NCI-H774 (cell line): Measurements from ENCODE around the gene STXBP4.
"Not testable (repeated sequence)": the region's sequence is repeated elsewhere in the genome, so short reads cannot be mapped to it uniquely, and the experiment has no call there.

ENCODE experiments used
- DNase-seq: peaks from one replicate; lab custom pipeline; 2025; lab: John Stamatoyannopoulos, UW

Gene STXBP4

DNA sequence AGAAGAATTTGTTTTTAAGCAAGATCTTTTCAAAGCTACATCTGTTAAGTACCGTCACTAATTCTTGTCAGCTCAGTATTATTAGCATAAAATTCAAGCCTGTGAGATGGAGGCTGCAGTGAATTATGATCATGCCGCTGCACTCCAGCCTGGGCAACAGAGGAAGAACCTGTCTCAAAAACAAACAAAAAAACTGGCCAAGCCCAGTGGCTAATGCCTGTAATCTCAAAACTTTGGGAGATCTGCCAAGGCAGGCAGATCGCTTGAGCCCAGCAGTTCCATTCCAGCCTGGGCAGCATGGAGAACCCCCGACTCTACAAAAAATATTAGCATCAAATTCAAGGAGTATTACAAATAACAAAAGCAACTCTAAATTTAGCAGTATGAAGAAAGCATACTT is 88.0 kb downstream of the STXBP4 start:
- DNase-seq: peak; percentile 64

- DNase-seq: no peak
Measured at GRCh38 chr17:55057184-55057583, 88.6 kb downstream of the STXBP4 start.

DNA sequence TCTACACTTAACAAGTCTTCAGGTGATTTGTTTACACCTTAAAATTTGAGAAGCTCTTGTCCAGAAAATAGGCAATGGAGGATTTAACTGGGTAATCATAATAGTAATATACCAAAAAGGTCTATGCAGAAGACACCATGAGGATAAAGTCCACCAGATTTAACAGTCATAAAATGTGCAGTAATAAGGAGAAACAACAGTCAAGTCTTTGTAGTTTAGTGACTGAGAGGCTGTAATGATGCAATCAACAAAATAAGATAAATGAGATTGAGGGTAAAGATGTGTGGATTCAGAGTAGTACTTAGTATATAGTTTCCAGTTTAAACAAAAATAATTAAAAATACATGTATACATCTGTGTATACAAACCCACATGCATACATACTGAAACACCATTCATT is 91.2 kb downstream of the STXBP4 start:
- DNase-seq: no peak

GRCh38 chr17:55062921-55063320 is 94.4 kb downstream of the STXBP4 start:
- no peak for DNase-seq

DNA sequence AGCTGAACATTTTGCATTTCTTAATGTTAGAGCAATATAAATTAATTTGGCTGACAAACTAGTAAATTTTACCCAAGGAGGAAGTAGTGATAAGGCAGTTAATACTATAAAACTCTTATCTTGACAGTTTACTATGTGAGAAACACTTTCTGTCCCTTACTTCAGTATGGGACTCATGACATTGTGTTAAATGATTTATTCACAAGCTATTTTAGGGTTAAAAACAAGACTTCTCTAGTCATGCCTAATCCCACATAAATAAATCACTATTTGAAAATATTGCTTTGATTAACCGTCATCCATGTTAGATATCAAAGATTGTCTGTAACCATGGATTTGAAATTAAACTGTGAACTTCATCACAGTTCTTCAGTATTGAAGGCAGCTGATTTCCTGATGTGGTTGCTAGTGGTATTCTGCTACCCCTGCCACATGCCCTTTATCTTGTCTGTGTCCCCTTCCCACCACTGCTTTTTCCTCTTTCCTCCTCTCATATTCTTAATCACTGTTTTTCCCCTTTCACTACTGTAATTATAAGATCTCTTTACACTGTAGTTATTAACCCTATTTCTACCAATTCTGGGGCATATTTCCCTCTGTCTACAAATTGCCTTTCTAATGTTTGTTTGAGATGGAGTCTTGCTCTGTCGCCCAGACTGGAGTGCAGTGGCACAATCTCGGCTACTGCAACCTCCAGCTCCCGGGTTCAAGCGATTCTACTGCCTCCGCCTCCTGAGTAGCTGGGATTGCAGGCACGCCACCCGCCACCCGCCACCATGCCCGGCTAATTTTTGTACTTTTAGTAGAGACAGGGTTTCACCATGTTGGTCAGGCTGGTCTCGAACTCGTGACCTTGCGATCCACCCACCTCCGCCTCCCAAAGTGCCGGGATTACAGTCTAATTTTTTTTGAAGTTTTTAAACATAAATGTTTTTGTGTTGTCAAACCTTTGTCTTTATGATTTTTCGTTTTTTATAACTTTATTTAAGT is 95.6 kb downstream of the STXBP4 start:
- DNase-seq: no peak

GRCh38 chr17:55067697-55068439 is 99.3 kb downstream of the STXBP4 start:
- no peak for DNase-seq

DNA sequence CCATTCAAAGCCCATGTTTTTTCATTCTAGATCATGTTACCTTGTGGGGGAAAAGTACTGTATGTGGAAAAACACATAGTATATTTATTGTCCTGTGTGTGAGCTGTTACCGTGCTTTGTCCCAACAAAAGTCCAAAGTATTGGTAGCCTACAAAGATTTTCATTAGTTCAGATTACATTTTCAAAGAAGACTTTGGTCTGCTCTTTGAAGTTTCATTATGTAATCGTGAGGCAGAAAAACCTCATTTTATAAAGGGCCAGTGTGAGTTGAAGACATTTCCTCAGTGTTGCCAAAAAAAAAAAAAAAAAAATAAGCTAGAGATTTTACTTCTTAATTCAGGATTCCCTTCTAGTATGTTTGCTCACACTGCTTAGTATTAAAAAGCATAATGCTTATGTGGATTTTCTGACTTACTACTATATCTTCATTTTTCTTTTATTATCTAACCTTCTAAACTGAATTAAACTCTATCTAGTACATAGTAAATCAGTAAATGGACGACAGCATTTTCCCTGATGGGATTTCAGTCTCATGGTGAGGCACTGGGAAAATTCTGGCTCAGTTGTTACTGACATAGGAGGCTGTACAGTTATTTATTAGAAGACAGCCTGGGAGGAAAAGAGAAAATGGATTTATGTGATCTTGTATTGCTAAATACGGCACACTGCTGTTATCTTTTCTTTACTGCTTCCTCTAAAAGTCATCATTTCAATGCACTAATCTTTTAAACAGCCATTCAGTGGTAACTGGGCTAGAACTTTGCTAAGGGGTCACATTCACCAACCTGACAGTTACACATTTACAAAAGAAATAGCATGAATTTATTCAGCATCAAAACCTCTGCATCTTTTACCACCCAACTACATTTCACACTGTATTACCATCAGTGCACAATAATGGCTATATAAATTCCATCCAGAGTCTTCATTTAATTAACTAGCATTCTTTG is 100.6 kb downstream of the STXBP4 start:
- no peak for DNase-seq

GRCh38 chr17:55069983-55070529 is 101.5 kb downstream of the STXBP4 start:
- no peak for DNase-seq

- DNase-seq: no peak
Measured at GRCh38 chr17:55072898-55073297, 104.3 kb downstream of the STXBP4 start.

GRCh38 chr17:55073467-55073866 is 104.9 kb downstream of the STXBP4 start:
- not testable (repeated sequence) for DNase-seq

DNA sequence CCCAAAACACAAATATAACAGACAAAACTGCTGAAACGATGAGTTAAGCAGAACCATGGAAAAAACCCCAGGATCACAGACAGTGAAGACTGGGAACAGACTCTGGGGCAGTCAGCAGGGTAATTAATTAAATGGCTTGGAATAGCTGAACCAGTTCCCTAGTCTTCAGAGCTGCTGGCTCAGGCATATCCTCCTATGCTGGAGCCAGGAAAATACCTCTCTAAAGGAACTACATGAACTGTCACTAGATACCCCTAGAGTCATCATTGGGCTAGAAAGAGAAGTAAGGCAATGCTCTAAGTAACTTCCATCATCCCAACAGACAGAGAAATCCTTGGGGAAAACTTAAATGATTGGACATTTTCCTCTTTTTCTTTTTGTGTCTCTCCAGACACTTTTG is 113.0 kb downstream of the STXBP4 start:
- no peak for DNase-seq

- DNase-seq: peak; percentile 14
Measured at GRCh38 chr17:55086635-55087058, 118.1 kb downstream of the STXBP4 start.

- no peak for DNase-seq
Measured at GRCh38 chr17:55089256-55089655, 120.7 kb downstream of the STXBP4 start.

DNA sequence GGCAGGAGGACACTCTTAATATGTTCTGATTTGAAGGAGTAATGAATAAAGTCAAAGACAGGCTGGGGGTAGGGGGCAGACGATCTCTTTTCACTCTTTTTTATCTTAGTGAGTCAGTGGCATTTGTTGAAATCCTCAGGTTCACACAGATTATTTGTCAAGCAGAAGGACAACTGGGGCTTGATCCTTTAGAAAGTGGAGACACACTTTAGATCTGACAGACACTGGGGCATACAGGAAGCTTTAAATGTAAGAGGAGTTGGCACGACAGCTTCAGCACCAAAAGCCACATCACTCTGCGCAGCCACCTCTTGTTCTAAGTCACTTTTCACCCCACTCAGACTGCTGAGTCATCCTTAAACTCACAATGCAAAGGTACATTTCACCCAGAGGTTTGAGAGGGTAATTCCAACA is 121.5 kb downstream of the STXBP4 start:
- DNase-seq: peak; percentile 71

DNA sequence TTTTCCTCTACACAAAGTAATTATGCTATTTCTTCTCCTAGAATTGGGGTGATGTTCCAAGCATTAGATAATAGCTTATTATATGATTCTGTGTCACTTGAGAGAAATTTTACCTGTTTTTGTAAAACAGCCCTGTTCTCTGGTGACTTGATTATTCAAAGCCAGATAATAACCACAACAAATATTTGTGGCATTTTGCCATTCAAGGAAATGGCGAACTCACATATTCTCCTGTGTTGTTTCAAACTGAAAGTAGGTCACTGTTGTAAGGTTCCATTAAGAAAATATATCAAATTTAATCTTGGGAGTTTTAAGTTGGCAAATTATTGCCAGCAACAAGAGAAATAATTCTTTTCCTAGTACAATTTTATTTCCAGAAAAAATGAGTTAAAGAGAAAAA is 124.8 kb downstream of the STXBP4 start:
- DNase-seq: no peak

DNA sequence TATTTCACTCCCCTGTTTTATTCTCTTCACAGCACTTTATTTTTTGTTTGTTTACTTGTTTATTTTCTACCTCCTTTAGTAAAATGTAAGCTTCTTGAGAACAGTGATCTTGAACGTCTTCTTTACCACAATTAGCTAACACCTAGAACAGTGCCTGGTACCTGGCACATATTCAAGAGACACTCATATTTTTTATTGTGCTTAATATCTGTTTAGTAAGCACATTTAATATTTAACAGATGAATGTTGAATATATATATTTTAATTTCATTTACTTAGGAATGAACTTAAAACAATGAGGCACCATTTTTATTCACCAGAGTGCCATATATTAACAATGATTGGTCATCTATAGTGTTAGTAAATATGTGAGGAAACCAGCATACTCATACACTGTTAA is 130.2 kb downstream of the STXBP4 start:
- no peak for DNase-seq

GRCh38 chr17:55110521-55110920 is 142.0 kb downstream of the STXBP4 start:
- no peak for DNase-seq

GRCh38 chr17:55114283-55114682 is 145.7 kb downstream of the STXBP4 start:
- DNase-seq: no peak

- no peak for DNase-seq
Measured at GRCh38 chr17:55116440-55116914, 147.9 kb downstream of the STXBP4 start.

- DNase-seq: no peak
Measured at GRCh38 chr17:55117164-55117563, 148.6 kb downstream of the STXBP4 start.

- no peak for DNase-seq
Measured at GRCh38 chr17:55120651-55121050, 152.1 kb downstream of the STXBP4 start.
